HG02938 (cell line): Measurements from ENCODE around the gene CCR5AS.
"Not testable (repeated sequence)": the region's sequence is repeated elsewhere in the genome, so short reads cannot be mapped to it uniquely, and the experiment has no call there.

ENCODE experiments used
- ATAC-seq: cut with Tn5 transposase; IDR thresholded peaks from one replicate; pipeline ENCODE4 v1.9.1; 2021; ENCODE audit warnings: mild to moderate bottlenecking, moderate library complexity; ENCODE audit not compliant: unreplicated experiment

The CCR5AS gene

DNA sequence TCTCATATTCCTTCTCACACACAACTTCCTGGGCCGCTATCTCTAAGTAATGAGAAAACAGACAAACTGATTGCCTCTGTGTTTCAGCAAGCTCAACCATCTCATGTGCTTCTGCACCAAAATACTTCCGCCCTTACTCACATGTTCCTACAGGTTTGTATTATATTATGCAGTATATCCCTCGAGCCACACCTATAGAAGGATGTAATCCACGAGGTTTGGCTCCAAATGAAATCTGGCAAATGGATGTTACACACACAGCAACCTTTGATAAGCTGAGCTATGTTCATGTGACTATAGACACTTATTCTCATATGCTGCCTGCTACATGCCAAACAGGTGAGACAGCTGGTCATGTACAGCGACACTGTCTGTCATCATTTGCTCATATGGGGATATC is 22.8 kb upstream of the CCR5AS start:
- no peak for ATAC-seq

DNA sequence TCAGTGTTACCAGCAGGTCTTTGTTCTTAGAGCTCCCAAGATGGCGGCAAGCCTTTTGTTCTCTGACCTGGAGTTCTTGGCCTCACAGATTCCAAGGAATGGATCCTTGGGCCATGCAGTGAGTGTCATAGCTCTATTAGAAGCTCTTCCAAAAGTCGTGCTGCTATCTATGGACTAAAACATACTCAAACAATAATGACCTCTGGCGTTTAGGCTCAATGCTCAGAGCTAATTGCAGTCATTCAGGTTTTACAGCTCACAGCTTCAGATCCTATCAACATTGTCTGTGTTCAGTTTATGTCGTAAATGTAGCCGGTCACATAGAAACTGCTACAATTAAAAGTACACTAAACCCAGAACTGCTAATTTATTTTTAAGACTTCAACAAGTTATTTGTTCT is 22.4 kb upstream of the CCR5AS start:
- no peak for ATAC-seq

GRCh38 chr3:46427916-46428833 is 21.3 kb upstream of the CCR5AS start:
- no peak for ATAC-seq

- ATAC-seq = not testable (repeated sequence)
These were observed 20.5 kb upstream of the CCR5AS start for GRCh38 chr3:46427404-46427803.

DNA sequence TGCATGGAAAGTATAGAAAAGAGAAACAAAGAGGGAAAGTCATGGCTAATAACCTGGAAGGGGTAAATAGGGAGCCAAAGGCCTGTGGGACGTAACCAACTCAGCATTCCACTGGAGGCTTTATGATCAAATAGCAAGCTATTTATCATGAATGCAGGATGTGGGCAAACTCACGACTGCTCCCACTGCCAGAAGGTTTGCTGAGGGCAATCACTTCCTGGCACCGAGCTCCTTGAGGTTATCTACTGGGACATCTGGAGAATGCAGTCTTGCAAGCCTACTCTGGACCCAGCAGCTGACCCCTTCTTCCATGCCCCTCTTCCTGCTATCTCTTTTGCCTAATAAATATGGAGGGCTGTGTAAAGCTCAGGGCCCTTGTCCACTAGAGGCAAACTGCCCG is 19.6 kb upstream of the CCR5AS start:
- ATAC-seq = not testable (repeated sequence)

GRCh38 chr3:46423588-46423987 is 16.7 kb upstream of the CCR5AS start:
- ATAC-seq = no peak

DNA sequence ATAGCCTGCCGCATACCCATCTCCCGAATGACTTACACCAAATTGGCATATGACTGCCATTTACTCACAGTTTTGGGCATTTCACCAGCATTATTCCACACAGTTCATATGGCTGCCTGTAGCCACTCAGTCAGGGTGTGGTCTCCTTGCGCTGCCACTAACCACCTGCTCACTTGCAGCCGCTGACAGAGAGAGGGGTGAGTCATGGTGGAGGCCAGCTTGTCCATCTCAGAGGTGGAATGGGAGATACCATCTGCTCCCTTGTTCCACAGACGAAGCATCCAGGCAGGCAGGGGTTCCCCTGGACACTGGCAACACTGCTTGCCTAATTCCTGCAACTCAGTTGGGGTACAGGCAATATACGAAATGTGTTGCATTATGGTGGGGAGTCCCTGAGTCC is 15.8 kb upstream of the CCR5AS start:
- ATAC-seq = no peak

GRCh38 chr3:46420931-46421330 is 14.1 kb upstream of the CCR5AS start:
- ATAC-seq = no peak

DNA sequence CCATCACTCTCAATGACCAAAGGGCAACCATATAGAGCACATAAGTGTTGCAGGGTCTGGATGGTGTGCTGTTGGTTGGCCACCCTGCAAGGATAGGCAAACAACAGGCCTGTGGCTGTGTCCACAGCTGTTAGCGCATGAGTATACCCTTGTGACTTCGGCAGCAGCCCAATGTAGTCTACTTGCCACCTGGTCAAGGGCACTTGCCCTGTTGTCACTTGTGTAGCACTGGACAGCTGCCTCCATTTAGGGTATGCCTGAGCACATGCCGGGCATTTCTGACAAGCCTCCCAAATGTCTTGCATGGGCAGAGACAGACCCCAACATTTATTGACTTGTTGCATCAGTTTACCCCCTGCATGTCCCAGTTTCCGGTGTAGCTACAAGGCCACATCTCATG is 12.9 kb upstream of the CCR5AS start:
- ATAC-seq = no peak

- ATAC-seq = no peak
These were observed 11.2 kb upstream of the CCR5AS start for GRCh38 chr3:46417841-46418611.

DNA sequence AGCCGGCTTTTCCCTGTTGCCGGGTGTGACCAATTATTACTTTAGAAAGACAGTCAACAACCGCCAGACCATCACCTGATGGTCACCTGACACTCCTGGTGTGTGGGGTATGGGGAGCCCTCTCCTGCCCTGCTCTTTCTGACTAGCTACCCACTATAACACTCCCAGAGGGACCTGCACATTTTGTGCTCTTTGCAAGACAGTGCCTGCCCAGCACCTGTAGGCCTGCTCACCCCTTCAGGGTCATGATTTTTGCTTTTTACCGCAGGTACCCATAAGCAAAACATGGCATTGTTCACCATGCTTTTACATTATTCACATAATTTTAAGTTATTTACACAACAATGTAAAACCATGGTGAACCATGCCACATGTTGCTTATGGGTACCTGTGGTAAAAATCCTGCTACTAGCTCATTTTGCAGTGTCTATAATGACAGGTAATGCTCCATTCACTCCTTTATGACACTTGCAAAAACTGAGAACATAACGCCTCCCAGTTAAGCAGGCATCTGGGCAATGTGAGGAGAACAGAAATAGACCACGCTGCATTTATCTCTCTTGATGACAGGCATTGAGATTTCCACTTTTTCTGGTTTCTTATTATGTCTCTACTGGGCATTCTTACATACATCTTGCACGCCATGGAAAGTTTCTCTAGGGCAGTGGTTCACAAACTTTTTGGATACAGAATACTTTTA is 10.1 kb upstream of the CCR5AS start:
- ATAC-seq = no peak

GRCh38 chr3:46416125-46416810 is 9.4 kb upstream of the CCR5AS start:
- ATAC-seq = no peak

DNA sequence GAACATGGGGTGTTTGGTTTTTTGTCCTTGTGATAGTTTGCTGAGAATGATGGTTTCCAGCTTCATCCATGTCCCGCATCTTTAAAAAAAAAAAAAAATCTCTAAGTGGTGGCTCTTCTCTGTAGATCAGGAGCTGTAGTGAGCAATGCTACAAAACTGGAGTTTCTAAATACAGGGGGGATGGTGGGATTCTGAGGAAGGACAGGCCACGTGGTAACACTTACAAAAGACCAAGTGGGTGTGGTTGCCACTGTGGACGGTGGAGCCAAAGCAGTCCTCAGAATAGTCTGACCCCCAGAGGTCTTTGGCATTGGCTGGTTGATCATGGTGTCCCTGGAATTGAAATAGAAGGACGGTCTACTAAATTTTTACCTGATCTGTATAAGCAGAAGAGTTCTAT is 7.9 kb upstream of the CCR5AS start:
- ATAC-seq = no peak

GRCh38 chr3:46413951-46414350 is 7.1 kb upstream of the CCR5AS start:
- ATAC-seq = no peak

DNA sequence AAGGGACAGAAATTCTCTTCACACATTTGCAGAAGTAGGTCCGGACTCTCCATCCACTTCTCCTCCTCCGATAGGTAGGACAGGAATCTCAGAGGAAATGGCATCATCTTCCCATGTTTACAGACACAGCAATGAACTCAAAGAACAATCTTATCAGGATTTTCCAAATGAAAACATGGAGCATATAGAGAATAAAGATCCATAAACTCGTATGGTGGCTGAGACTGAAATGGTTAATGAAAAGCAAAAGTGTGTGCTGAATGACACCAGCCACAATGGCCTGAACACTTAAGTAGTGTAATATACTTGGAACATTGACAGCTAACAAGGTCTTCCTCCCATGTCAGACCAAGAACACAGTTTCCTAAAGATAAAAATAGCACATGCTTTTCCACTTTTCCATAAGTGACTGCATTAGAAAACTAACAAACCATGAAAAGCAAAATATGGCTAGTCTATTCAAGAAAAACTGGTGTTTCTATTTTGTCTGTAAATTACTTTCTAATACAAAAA is 6.0 kb upstream of the CCR5AS start:
- no peak for ATAC-seq

DNA sequence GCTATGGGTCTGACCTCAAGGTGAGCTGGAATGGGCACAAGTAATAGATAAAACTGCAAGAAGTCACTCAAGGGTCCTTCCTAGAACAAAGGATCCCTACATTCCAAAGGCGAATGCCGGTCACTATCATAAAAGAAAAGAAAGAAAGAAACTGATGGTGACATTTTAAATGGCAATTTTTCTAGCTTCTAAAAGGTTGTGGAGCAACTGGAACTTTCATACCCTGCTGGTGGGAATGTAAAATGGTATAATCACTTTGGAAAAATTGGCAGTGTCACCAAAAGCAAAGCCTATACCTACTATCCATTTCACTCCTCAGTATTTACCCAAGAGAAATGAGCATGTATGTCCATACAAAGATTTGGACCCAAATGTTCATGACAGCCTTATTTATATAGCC is 4.4 kb upstream of the CCR5AS start:
- no peak for ATAC-seq

DNA sequence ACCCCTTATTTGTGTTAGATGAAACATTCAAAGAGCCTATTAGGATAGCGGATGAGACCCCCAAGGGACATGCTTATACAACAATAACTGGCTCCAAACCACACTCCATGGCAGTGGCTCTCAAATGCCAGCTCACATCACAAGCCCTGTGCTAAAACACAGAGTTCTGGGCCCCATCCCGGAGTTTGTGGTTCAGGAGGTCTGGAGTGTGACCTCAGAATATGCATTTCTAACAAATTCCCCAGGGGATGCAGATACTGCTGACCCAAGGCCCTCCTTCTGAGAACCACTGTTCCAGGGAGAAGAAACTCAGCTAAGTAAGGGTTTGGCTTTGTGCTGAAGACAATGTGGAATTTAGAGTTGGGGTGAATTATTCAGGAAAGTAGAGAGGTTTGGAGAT is 3.8 kb upstream of the CCR5AS start:
- ATAC-seq = no peak

DNA sequence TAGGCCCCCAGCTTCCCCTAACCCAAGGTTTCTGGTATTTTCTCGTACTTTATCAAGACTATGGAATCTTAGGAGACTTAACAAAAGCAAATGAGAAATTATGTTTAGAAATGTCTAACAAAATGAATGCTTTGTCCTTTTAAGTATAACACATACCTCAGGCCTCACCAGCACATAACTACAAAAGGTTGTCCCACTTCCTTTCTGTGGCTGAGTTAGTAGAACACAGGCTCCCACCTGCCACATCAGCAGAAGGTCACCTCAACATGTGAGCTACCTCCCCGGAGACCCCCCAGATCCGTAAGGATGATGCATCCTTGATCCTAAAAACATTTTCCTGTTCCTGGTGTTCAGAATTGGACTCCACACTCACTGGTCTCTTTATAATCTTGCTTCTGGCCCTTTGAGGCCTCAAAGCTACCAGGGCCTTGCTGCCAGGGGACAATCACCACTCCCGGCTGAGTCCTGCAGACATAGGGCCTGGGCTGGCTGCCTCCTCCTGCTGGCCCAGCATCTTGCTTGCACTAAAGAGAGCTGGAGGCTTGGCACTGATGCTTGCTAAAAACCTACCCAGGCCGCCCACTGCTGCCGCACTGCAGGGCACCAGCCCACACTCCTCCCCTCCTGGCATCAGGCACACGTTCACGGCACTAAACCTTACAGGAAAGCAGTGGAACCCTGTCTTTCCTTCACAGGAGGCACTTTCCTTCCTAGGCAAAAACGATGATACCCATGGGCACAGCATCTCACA is 3.0 kb upstream of the CCR5AS start:
- ATAC-seq = no peak

DNA sequence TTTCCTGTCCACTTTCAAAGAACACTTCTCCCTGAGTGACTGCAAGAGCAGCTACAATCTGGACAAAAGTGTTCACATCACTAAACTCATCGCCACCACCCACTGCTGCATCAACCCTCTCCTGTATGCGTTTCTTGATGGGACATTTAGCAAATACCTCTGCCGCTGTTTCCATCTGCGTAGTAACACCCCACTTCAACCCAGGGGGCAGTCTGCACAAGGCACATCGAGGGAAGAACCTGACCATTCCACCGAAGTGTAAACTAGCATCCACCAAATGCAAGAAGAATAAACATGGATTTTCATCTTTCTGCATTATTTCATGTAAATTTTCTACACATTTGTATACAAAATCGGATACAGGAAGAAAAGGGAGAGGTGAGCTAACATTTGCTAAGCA is 2.0 kb upstream of the CCR5AS start:
- ATAC-seq = no peak

DNA sequence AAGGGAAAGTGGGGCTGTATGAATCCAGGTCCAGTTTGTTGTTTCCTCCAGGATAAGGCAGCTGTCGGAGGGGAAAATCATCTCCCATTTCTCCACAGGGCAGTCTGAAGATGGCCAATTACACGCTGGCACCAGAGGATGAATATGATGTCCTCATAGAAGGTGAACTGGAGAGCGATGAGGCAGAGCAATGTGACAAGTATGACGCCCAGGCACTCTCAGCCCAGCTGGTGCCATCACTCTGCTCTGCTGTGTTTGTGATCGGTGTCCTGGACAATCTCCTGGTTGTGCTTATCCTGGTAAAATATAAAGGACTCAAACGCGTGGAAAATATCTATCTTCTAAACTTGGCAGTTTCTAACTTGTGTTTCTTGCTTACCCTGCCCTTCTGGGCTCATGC is 1.1 kb upstream of the CCR5AS start:
- no peak for ATAC-seq
